ENCODE results near the gene SIGLECL1.

DNA sequence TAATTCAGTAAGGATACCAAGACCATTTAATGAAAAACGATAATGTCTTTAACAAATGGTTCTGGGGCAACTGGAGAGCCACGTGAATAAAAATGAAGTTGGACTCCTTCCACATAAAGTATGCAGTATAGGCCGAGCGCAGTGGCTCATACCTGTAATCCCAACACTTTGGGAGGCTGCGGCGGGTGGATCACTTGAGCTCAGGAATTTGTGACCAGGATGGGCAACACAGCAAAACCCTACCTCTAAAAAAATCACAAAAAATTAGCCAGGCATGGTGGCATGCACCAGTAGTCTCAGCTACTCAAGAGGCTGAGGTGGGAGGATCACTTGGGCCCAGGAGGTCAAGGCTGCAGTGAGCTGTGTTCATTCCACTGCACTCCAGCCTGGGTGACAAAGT is 46.6 kb upstream of the SIGLECL1 start:
- no peak for TF ChIP-seq EZH2 (IDR thresholded peaks at IDR 0.05; ENCODE audit: low read depth, unreplicated experiment)
- TF ChIP-seq, protein P1, sequence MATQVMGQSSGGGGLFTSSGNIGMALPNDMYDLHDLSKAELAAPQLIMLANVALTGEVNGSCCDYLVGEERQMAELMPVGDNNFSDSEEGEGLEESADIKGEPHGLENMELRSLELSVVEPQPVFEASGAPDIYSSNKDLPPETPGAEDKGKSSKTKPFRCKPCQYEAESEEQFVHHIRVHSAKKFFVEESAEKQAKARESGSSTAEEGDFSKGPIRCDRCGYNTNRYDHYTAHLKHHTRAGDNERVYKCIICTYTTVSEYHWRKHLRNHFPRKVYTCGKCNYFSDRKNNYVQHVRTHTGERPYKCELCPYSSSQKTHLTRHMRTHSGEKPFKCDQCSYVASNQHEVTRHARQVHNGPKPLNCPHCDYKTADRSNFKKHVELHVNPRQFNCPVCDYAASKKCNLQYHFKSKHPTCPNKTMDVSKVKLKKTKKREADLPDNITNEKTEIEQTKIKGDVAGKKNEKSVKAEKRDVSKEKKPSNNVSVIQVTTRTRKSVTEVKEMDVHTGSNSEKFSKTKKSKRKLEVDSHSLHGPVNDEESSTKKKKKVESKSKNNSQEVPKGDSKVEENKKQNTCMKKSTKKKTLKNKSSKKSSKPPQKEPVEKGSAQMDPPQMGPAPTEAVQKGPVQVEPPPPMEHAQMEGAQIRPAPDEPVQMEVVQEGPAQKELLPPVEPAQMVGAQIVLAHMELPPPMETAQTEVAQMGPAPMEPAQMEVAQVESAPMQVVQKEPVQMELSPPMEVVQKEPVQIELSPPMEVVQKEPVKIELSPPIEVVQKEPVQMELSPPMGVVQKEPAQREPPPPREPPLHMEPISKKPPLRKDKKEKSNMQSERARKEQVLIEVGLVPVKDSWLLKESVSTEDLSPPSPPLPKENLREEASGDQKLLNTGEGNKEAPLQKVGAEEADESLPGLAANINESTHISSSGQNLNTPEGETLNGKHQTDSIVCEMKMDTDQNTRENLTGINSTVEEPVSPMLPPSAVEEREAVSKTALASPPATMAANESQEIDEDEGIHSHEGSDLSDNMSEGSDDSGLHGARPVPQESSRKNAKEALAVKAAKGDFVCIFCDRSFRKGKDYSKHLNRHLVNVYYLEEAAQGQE (IDR thresholded peaks at IDR 0.05; ENCODE audit: unreplicated experiment), result no peak

All from GM23338 (cell line).